ENCODE data around the gene SLC2A4.

SLC2A4 gene

GRCh38 chr17:7295230-7296180 is 14.0 kb downstream of the SLC2A4 start:
- Histone ChIP-seq H3K9me3 (ENCODE audit: insufficient read depth, low read length, severe bottlenecking) (no peaks in the 10 kb centered on the region), H3K4me3 (ENCODE audit: low read depth in 1 of 2, low read length in 2 of 2) (peak overlapping the region in 1 of 2 experiments; percentile 43; a peak in 1 of 4 replicates), H3K4me1 (ENCODE audit: insufficient read depth, low read length) (peaks cover 16% of the 10 kb centered on the region), H2AFZ (ENCODE audit: low read depth, low read length) (peak overlapping the region; percentile 70), H3K27ac (ENCODE audit: low read length) (no peak overlapping the region), H4K20me1 (ENCODE audit: insufficient read depth, low read length) (0 out of 2 replicates have a peak, but pooled peaks cover 4% of the 10 kb centered on the region), H3K4me2 (ENCODE audit: insufficient read depth, low read length) (peak overlapping the region; percentile 68), H3K27me3 (ENCODE audit: insufficient read depth, low read length, poor library complexity) (peaks cover 36% of the 10 kb centered on the region), H3K9ac (ENCODE audit: low read depth, low read length) (peak overlapping the region; percentile 37), H3K79me2 (ENCODE audit: insufficient read depth, low read length) (no peaks in the 10 kb centered on the region), H3K36me3 (ENCODE audit: insufficient read depth, low read length) (no peaks in the 10 kb centered on the region)
- DNase-seq (no peak), ATAC-seq (ENCODE audit: insufficient read depth, low read depth) (peak; percentile 13; the same call in 1 of the 3 replicates)
- peak; percentile 32 for TF ChIP-seq EZH2 (IDR thresholded peaks at IDR 0.05; ENCODE audit: borderline replicate concordance, low read depth, low read length, severe bottlenecking)
- TF ChIP-seq CTCF (IDR thresholded peaks at IDR 0.05; ENCODE audit: borderline replicate concordance, extremely low read depth, low read length, poor library complexity, severe bottlenecking): no peak

GRCh38 chr17:7296189-7296861 is 14.8 kb downstream of the SLC2A4 start:
- peak overlapping the region; percentile 37 for H3K9ac ChIP-seq (ENCODE audit: low read depth, low read length)

GRCh38 chr17:7304179-7304578 is 22.7 kb downstream of the SLC2A4 start:
- Histone ChIP-seq H3K27ac (ENCODE audit: low read length) (no peak overlapping the region), H3K9me3 (ENCODE audit: insufficient read depth, low read length, severe bottlenecking) (no peaks in the 10 kb centered on the region), H3K27me3 (ENCODE audit: insufficient read depth, low read length, poor library complexity) (no peaks in the 10 kb centered on the region), H2AFZ (ENCODE audit: low read depth, low read length) (no peak overlapping the region), H4K20me1 (ENCODE audit: insufficient read depth, low read length) (peaks cover 12% of the 10 kb centered on the region), H3K36me3 (ENCODE audit: insufficient read depth, low read length) (peaks cover 7% of the 10 kb centered on the region), H3K79me2 (ENCODE audit: insufficient read depth, low read length) (peaks cover 17% of the 10 kb centered on the region), H3K4me3 (ENCODE audit: low read depth in 1 of 2, low read length in 2 of 2) (no peak overlapping the region), H3K4me1 (ENCODE audit: insufficient read depth, low read length) (peaks cover 24% of the 10 kb centered on the region), H3K9ac (ENCODE audit: low read depth, low read length) (no peak overlapping the region), H3K4me2 (ENCODE audit: insufficient read depth, low read length) (no peak overlapping the region)
- TF ChIP-seq EZH2 (IDR thresholded peaks at IDR 0.05; ENCODE audit: borderline replicate concordance, low read depth, low read length, severe bottlenecking) (no peak), CTCF (IDR thresholded peaks at IDR 0.05; ENCODE audit: borderline replicate concordance, extremely low read depth, low read length, poor library complexity, severe bottlenecking) (no peak)
- ATAC-seq (ENCODE audit: insufficient read depth, low read depth): no peak
- no peak for DNase-seq

More at GRCh38 chr17:7296189-7296861, 14.8 kb downstream of the SLC2A4 start:
- peak overlapping the region; percentile 68 for H3K4me2 ChIP-seq (ENCODE audit: insufficient read depth, low read length)
- TF ChIP-seq EZH2 (IDR thresholded peaks at IDR 0.05; ENCODE audit: borderline replicate concordance, low read depth, low read length, severe bottlenecking) (no peak), CTCF (IDR thresholded peaks at IDR 0.05; ENCODE audit: borderline replicate concordance, extremely low read depth, low read length, poor library complexity, severe bottlenecking) (peak; percentile 94)
- H2AFZ ChIP-seq (ENCODE audit: low read depth, low read length): peak overlapping the region; percentile 70
- 0 out of 2 replicates have a peak, but pooled peaks cover 4% of the 10 kb centered on the region for H4K20me1 ChIP-seq (ENCODE audit: insufficient read depth, low read length)
- no peaks in the 10 kb centered on the region for H3K79me2 ChIP-seq (ENCODE audit: insufficient read depth, low read length)
- H3K36me3 ChIP-seq (ENCODE audit: insufficient read depth, low read length): no peaks in the 10 kb centered on the region
- H3K27ac ChIP-seq (ENCODE audit: low read length): no peak overlapping the region
- peaks cover 36% of the 10 kb centered on the region for H3K27me3 ChIP-seq (ENCODE audit: insufficient read depth, low read length, poor library complexity)
- ATAC-seq (ENCODE audit: insufficient read depth, low read depth) (peak; percentile 80), DNase-seq (peak; percentile 70)
- H3K4me3 ChIP-seq (ENCODE audit: low read depth in 1 of 2, low read length in 2 of 2): peak overlapping the region in 1 of 2 experiments; percentile 43; a peak in 2 of 4 replicates
- no peaks in the 10 kb centered on the region for H3K9me3 ChIP-seq (ENCODE audit: insufficient read depth, low read length, severe bottlenecking)
- H3K4me1 ChIP-seq (ENCODE audit: insufficient read depth, low read length): peaks cover 16% of the 10 kb centered on the region
